SK-N-SH treated with all-trans-retinoic acid at 6 μM for 48 hours (cell line): ENCODE results near the gene MUC16.

Experiments
- ARNTL ChIP-seq: fragments of 450-650 bp; formaldehyde crosslinking; IDR thresholded peaks from 2 replicates; pipeline ENCODE4 v1.5.0; 2020; ENCODE audit warnings: low read depth, mild to moderate bottlenecking, moderate library complexity, borderline replicate concordance
- GLIS3 ChIP-seq: fragments of 250-450 bp; sonication (Bioruptor Pico); IDR thresholded peaks from 2 replicates; pipeline ENCODE4 v1.5.0; 2020; ENCODE audit warnings: mild to moderate bottlenecking, moderate library complexity
- OSR1 ChIP-seq: fragments of 250-450 bp; sonication (Bioruptor Pico); IDR thresholded peaks from 2 replicates; pipeline ENCODE4 v1.8.0; 2022; ENCODE audit warnings: moderate library complexity, mild to moderate bottlenecking, inconsistent platforms
- PPARA ChIP-seq: fragments of 250-450 bp; sonication (Bioruptor Pico); IDR thresholded peaks from 2 replicates; pipeline ENCODE4 v1.5.0; 2020; ENCODE audit warnings: mild to moderate bottlenecking, borderline replicate concordance
- TOX ChIP-seq: fragments of 250-450 bp; sonication (Bioruptor Pico); IDR thresholded peaks from 2 replicates; pipeline ENCODE4 v1.8.0; 2021; ENCODE audit warnings: mild to moderate bottlenecking, moderate library complexity, borderline replicate concordance
- ZFP3 ChIP-seq: fragments of 250-450 bp; sonication (Bioruptor Pico); IDR thresholded peaks from 2 replicates; pipeline ENCODE4 v1.5.0; 2020; ENCODE audit warnings: mild to moderate bottlenecking, moderate library complexity
- TF ChIP-seq, protein P1 (sequence below): fragments of 250-450 bp; sonication (Bioruptor Pico); IDR thresholded peaks from 2 replicates; pipeline ENCODE4 v1.8.0; 2020; ENCODE audit warnings: mild to moderate bottlenecking, moderate library complexity, borderline replicate concordance
- TF ChIP-seq, protein P2 (sequence below): fragments of 250-450 bp; sonication (Bioruptor Pico); IDR thresholded peaks from 2 replicates; pipeline ENCODE4 v1.5.1; 2020; ENCODE audit warnings: low read depth, mild to moderate bottlenecking, moderate library complexity

DNA sequence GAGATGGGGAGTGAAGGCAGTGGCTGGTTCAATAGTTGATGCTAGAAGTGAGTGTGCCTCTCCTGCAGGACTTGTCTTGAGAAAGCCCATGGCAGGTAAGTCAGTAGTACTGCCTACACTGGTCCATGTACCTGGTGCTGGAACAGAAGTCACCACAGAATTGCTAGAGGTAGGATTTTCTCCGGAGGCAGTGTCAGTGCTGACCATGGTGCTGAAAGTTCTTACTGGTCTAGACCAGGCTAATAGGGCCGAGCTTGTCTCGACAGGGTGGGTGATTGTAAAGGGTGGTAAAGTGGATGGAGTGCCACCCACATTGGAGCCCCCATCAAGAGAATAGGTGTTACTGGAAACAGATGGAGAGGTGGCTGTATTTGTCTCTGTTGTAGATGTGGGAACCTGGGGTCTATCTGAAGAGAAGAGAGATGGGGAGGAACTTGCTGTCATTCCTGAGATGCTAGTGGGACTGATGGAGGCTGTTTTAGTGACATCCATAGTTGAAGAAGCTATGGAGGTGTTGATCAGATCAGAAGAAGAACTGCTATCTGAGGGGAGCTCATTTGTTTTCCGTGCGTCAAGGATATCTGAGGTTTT lies 36.6 kb downstream of the MUC16 start:
- TF ChIP-seq GLIS3 (CRISPR knock-in tag) (no peak), PPARA (CRISPR knock-in tag) (no peak), ZFP3 (CRISPR knock-in tag) (no peak), OSR1 (CRISPR knock-in tag) (no peak), ARNTL (no peak), TOX (CRISPR knock-in tag) (no peak)
- TF ChIP-seq, protein P1, sequence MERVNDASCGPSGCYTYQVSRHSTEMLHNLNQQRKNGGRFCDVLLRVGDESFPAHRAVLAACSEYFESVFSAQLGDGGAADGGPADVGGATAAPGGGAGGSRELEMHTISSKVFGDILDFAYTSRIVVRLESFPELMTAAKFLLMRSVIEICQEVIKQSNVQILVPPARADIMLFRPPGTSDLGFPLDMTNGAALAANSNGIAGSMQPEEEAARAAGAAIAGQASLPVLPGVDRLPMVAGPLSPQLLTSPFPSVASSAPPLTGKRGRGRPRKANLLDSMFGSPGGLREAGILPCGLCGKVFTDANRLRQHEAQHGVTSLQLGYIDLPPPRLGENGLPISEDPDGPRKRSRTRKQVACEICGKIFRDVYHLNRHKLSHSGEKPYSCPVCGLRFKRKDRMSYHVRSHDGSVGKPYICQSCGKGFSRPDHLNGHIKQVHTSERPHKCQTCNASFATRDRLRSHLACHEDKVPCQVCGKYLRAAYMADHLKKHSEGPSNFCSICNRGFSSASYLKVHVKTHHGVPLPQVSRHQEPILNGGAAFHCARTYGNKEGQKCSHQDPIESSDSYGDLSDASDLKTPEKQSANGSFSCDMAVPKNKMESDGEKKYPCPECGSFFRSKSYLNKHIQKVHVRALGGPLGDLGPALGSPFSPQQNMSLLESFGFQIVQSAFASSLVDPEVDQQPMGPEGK (CRISPR knock-in tag) = no peak
- TF ChIP-seq, protein P2, sequence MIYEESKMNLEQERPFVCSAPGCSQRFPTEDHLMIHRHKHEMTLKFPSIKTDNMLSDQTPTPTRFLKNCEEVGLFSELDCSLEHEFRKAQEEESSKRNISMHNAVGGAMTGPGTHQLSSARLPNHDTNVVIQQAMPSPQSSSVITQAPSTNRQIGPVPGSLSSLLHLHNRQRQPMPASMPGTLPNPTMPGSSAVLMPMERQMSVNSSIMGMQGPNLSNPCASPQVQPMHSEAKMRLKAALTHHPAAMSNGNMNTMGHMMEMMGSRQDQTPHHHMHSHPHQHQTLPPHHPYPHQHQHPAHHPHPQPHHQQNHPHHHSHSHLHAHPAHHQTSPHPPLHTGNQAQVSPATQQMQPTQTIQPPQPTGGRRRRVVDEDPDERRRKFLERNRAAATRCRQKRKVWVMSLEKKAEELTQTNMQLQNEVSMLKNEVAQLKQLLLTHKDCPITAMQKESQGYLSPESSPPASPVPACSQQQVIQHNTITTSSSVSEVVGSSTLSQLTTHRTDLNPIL (CRISPR knock-in tag) = no peak
